HG03469 (cell line): Measurements from ENCODE around the gene TMEM9B.
A peak's percentile ranks its signal among the peaks of the same experiment; 100 is the strongest.

Source experiments
- ATAC-seq: cut with Tn5 transposase; IDR thresholded peaks from one replicate; pipeline ENCODE4 v1.9.1; 2021; ENCODE audit warnings: mild to moderate bottlenecking, moderate library complexity, moderate number of reproducible peaks; ENCODE audit not compliant: unreplicated experiment

TMEM9B gene

GRCh38 chr11:8932564-8933180, 31.6 kb downstream of the TMEM9B start, which contains the start of gene C11orf16:
Gene C11orf16 (minus strand): TSS chr11:8932947. CDS start chr11:8932308, 639 bp downstream.
- no peak for ATAC-seq

DNA sequence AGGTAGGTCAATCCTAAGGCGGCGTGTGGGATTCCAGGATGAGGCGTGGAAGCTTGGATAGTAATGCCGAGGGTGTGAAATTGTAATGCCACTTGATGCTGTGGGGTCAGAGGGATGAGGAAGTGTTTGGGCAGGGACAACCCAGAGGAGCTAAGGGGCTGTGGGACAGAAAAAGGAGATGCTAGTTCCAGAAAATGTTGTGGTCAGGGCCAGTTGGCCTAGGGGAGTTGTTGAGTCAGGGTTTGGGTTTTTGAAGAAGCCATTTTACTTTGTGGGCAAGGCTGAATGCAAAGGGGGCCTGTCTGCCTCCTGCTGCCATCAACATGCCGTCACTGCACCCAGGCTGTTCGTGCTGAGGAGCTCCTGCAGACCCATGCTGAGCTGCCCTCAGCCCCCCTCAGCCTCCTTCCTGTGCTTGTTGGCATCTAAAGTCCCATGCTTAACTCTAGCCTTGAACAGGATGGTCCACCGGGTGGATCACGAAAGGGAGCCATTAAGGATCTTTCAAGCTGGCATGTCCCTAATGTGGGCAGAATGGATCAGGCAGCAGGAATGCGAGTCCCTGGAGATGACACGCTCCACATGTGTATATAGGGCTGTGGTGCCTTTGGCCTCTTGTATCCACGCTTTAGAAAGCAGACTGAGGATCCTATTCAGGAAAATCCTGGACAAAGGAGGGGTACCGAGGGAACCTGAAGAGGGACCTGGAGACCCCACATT, 33.6 kb downstream of the TMEM9B start:
- no peak for ATAC-seq

- no peak for ATAC-seq
Observed at GRCh38 chr11:8928981-8929615, 35.1 kb downstream of the TMEM9B start.

DNA sequence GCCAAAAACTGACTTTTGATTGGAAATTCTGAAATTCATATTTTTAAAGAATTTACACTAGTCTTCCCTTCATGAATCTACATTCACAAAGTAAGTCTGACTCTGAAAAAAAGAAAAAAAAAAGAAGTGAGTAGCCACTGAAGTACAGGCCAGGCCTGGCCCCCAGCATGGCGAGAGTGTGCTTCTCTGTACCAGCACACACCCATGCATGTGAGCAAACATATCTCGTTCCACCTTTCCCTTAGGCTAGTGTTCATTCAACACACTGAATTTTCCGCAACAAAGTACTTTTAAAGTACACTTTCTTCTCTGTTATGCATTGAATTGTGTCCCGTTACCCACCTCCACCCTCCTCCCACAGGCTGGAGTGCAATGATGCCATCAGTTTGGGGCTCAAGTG, 36.0 kb downstream of the TMEM9B start:
- no peak for ATAC-seq

DNA sequence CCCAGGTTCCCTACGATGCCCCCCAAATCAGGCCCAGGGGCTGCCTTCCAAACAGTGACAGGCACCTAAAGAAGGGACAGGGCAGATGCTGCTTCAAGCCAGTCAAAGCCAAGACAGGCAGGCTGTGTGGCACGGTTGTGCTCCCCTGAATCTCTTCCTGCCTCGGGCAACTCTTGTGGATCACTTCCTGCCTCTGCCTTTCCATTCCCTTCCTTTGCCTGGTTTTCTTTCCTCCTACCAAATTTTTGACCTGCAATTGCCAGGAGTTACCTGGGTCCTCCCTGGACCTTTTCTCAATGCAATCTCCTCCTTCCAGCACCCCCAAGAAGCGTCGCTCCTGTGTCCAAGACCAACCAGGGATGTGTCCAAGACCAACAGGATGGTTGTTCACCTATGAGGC, 37.0 kb downstream of the TMEM9B start:
- ATAC-seq: no peak

DNA sequence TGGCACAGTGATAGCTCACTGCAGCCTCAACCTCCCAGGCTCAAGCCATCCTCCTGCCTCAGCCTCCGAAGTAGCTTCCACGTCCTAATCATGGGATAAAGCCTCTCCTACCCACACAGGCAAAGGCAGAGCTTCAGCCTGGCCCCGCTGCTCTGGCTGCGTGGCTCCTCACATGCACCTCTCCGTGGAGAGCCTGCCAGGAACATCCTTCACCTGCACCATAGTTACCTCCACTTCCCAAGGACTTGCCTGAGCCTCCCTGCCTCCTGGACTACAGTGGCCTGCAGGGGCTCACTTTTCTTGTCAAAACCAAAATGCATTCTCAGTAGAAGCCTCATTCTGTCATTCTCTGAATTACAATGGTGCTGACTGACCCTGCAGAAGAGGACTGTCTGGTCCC, 38.0 kb downstream of the TMEM9B start:
- ATAC-seq: no peak

- ATAC-seq: no peak
Observed at GRCh38 chr11:8925711-8926110, 38.5 kb downstream of the TMEM9B start.

GRCh38 chr11:8922691-8923090, 41.6 kb downstream of the TMEM9B start:
- ATAC-seq: no peak

GRCh38 chr11:8917157-8917825, 47.0 kb downstream of the TMEM9B start:
- ATAC-seq: no peak

GRCh38 chr11:8914661-8915018, 49.6 kb downstream of the TMEM9B start:
- no peak for ATAC-seq

- no peak for ATAC-seq
Observed at GRCh38 chr11:8913961-8914660, 50.1 kb downstream of the TMEM9B start.

GRCh38 chr11:8911029-8911823, 53.0 kb downstream of the TMEM9B start, which contains the start of gene AKIP1:
Gene AKIP1 (plus strand): TSS chr11:8911189. CDS start chr11:8911450, 261 bp downstream.
- ATAC-seq: peak; percentile 70

- peak; percentile 2 for ATAC-seq
Observed at GRCh38 chr11:8910649-8911026, 53.6 kb downstream of the TMEM9B start.

DNA sequence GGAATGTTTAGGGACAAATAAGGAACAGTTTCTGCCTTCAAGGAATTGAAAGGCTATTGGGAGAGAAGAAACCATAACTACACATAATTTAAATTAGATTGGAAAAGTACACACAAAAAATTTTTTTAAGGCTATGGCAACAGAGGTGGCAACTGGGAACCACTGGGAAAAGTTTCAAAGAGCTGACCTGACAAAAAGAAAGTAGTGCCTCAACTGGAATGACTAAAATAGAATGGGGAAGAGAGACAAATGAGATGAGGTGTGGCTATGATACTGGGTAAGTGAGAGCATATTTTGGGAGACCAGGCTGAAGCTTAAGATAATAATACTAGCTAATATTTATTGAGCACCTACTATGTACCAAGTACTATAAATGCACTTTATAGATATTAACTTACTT, 56.1 kb downstream of the TMEM9B start:
- no peak for ATAC-seq

DNA sequence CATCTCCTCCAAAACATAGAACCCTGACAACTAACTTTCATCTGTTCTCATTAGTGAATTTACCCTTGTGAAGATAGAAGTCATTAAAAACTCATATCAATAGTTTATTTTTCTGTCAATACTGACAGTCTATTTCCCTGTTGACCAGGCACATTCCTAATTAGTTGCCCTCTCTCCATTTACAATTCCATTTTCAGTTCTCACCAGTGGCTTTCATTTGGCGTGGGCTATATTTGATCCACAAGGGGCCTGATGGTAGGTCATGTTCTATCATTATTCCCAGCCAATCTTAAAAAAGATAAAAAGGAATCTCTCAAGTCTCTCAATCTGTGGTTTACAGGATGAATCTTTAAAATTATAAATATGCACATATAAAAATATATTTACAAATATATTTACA, 57.1 kb downstream of the TMEM9B start:
- ATAC-seq: no peak

- ATAC-seq: no peak
Observed at GRCh38 chr11:8905528-8906165, 58.6 kb downstream of the TMEM9B start.

DNA sequence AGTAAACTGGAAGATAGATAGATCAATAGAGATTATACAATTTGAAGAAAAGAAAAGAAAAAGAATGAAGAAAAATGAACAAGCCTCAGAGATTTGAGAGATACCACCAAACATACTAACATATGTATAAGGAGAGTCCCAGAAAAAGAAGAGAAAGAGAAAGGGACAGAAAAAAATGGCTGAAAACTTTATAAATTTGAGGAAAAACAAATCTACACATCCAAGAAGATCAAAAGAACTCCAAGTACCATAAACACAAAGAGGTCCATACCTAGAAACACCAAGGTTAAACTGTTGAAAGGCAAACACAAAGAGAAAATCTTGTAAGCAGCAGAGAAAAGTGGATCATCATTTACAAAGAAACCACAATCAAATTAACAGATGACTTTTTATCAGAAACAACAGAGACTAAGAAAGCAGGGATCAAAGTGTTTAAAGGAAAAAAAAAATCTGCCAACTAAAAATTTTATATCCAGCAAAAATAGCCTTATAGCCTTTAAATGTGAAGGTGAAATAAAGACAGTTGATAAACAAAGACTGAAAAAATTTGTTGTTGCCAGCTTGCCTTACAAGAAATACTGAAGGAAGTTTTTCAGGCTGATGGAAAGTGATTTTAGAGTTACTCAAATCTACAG, 65.0 kb downstream of the TMEM9B start:
- ATAC-seq: no peak
